ENCODE results near the gene VOPP1. TPM values are rescaled to one million over a fixed set of nuclear protein-coding genes. Genes with fewer than 3 reads are reported as not detected.

VOPP1 gene
- total and polyA plus RNA-seq, 9 of the 15 experiments (the other 6 are each of a cell fraction or from before 2014, with no cell fraction given) = 8.2 to 45.8 (median 31.2) TPM

- ATAC-seq = no peak
- FAIRE-seq = no peak
- Histone ChIP-seq H3K36me3 (ENCODE audit: control insufficient read depth, insufficient read depth, low read length) (peaks cover 21% of the 10 kb centered on the region; the same call in 1 of the 3 replicates), H3K9me3 (replicated peaks; ENCODE audit: control insufficient read depth, insufficient read depth, low read depth, low read length) (no peaks in the 10 kb centered on the region), H3K79me2 (ENCODE audit: control insufficient read depth, insufficient read depth, low read length) (no peaks in the 10 kb centered on the region), H3K9me1 (ENCODE audit: control insufficient read depth, insufficient read depth, low read length) (no peaks in the 10 kb centered on the region), H3K4me2 (ENCODE audit: insufficient read depth, low read length) (no peak overlapping the region), H3K4me3 (no peak overlapping the region), H4K20me1 (replicated peaks; ENCODE audit: control insufficient read depth, insufficient read depth, low read length) (no peaks in the 10 kb centered on the region; the same call in 1 of the 2 replicates), H3K9ac (ENCODE audit: insufficient read depth in 1 of 2, low read depth in 2 of 2, low read length in 2 of 2) (no peak overlapping the region), H3K4me1 (replicated peaks in 1 of 2; ENCODE audit: control insufficient read depth in 2 of 2, insufficient read depth in 2 of 2, low read length in 2 of 2) (peaks cover 2 to 10% of the 10 kb centered on the region in 2 experiments; a peak in 2 of 5 replicates), H3K27me3 (ENCODE audit: control insufficient read depth in 2 of 2, insufficient read depth in 2 of 2, low read length in 2 of 2) (no peaks in the 10 kb centered on the region), H2AFZ (ENCODE audit: low read depth, low read length) (no peak overlapping the region), H3K27ac (ENCODE audit: extremely low read depth, low read depth, low read length) (no peak overlapping the region)
- ChIA-PET POLR2A (no interaction called here), CTCF (ENCODE audit: low intra/inter-chr PET ratio) (no interaction called here)
- BruUV-seq (replicated peaks) = no TSS peak
- DNase-seq (ENCODE audit: extremely low read depth in 1 of 4, low spot score in 3 of 4) = no peak
- in situ Hi-C loops (cut with MboI) = no loop called here
- intact Hi-C loops (cut with micrococcal nuclease) = no loop called here
- WGBS (ENCODE audit: insufficient coverage, low coverage, missing lambda C conversion rate) = 69% methylated on average over 6 of the region's 6 CpGs
- TF ChIP-seq, protein P1, sequence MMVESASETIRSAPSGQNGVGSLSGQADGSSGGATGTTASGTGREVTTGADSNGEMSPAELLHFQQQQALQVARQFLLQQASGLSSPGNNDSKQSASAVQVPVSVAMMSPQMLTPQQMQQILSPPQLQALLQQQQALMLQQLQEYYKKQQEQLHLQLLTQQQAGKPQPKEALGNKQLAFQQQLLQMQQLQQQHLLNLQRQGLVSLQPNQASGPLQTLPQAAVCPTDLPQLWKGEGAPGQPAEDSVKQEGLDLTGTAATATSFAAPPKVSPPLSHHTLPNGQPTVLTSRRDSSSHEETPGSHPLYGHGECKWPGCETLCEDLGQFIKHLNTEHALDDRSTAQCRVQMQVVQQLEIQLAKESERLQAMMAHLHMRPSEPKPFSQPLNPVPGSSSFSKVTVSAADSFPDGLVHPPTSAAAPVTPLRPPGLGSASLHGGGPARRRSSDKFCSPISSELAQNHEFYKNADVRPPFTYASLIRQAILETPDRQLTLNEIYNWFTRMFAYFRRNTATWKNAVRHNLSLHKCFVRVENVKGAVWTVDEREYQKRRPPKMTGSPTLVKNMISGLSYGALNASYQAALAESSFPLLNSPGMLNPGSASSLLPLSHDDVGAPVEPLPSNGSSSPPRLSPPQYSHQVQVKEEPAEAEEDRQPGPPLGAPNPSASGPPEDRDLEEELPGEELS (CRISPR knock-in tag; IDR thresholded peaks at IDR 0.05; ENCODE audit: borderline replicate concordance) = no peak
- TF ChIP-seq CCNT2 (IDR thresholded peaks at IDR 0.05; ENCODE audit: borderline replicate concordance, extremely low read depth, insufficient read length, low read depth, low read length) = no peak
- TF ChIP-seq ZBTB7A (IDR thresholded peaks at IDR 0.05; ENCODE audit: borderline replicate concordance, control insufficient read depth, low read depth, low read length) = no peak
- TF ChIP-seq SREBF2 (CRISPR knock-in tag; IDR thresholded peaks at IDR 0.05) = no peak
- no peak for TF ChIP-seq RCOR1 (IDR thresholded peaks at IDR 0.05; ENCODE audit: borderline replicate concordance in 1 of 2, low read depth in 2 of 2, low read length in 2 of 2)
- no peak for TF ChIP-seq CBX8 (IDR thresholded peaks at IDR 0.05; ENCODE audit: borderline replicate concordance, extremely low read depth, low read depth, low read length, poor library complexity, severe bottlenecking)
- no peak for TF ChIP-seq CBX3 (IDR thresholded peaks at IDR 0.05; ENCODE audit: borderline replicate concordance in 1 of 2, low read length in 2 of 2)
- TF ChIP-seq FOXK1 (CRISPR knock-in tag; IDR thresholded peaks at IDR 0.05; ENCODE audit: borderline replicate concordance) = no peak
- TF ChIP-seq NFATC3 (IDR thresholded peaks at IDR 0.05) = no peak
- TF ChIP-seq ILK (tag; IDR thresholded peaks at IDR 0.05; ENCODE audit: borderline replicate concordance, low read depth) = no peak
- TF ChIP-seq POLR2G (IDR thresholded peaks at IDR 0.05; ENCODE audit: low read depth, low read length) = no peak
- TF ChIP-seq XRCC5 (IDR thresholded peaks at IDR 0.05; ENCODE audit: low read depth, low read length) = no peak
- no peak for TF ChIP-seq XRCC3 (IDR thresholded peaks at IDR 0.05)
- TF ChIP-seq, protein P2, sequence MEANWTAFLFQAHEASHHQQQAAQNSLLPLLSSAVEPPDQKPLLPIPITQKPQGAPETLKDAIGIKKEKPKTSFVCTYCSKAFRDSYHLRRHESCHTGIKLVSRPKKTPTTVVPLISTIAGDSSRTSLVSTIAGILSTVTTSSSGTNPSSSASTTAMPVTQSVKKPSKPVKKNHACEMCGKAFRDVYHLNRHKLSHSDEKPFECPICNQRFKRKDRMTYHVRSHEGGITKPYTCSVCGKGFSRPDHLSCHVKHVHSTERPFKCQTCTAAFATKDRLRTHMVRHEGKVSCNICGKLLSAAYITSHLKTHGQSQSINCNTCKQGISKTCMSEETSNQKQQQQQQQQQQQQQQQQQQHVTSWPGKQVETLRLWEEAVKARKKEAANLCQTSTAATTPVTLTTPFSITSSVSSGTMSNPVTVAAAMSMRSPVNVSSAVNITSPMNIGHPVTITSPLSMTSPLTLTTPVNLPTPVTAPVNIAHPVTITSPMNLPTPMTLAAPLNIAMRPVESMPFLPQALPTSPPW (CRISPR knock-in tag; IDR thresholded peaks at IDR 0.05) = no peak
- TF ChIP-seq, protein P3, sequence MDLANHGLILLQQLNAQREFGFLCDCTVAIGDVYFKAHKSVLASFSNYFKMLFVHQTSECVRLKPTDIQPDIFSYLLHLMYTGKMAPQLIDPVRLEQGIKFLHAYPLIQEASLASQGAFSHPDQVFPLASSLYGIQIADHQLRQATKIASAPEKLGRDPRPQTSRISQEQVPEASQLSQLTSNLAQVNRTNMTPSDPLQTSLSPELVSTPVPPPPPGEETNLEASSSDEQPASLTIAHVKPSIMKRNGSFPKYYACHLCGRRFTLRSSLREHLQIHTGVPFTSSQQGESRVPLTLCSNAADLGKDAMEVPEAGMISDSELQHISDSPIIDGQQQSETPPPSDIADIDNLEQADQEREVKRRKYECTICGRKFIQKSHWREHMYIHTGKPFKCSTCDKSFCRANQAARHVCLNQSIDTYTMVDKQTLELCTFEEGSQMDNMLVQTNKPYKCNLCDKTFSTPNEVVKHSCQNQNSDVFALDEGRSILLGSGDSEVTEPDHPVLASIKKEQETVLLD (IDR thresholded peaks at IDR 0.05) = no peak
Measured at GRCh38 chr7:55488216-55488615, 84.1 kb downstream of the VOPP1 start.
